Erythroblast (primary cell): ENCODE results near the gene TMEM170A.

Source experiments
- GATA1 ChIP-seq: IDR thresholded peaks from 2 replicates; pipeline ENCODE4 v1.6.1; 2011; ENCODE audit warnings: low read depth, mild to moderate bottlenecking, control low read depth, low read length, moderate library complexity
- POLR2A ChIP-seq: IDR thresholded peaks from 2 replicates; pipeline ENCODE4 v1.6.1; 2011; ENCODE audit warnings: mild to moderate bottlenecking, low read length

DNA sequence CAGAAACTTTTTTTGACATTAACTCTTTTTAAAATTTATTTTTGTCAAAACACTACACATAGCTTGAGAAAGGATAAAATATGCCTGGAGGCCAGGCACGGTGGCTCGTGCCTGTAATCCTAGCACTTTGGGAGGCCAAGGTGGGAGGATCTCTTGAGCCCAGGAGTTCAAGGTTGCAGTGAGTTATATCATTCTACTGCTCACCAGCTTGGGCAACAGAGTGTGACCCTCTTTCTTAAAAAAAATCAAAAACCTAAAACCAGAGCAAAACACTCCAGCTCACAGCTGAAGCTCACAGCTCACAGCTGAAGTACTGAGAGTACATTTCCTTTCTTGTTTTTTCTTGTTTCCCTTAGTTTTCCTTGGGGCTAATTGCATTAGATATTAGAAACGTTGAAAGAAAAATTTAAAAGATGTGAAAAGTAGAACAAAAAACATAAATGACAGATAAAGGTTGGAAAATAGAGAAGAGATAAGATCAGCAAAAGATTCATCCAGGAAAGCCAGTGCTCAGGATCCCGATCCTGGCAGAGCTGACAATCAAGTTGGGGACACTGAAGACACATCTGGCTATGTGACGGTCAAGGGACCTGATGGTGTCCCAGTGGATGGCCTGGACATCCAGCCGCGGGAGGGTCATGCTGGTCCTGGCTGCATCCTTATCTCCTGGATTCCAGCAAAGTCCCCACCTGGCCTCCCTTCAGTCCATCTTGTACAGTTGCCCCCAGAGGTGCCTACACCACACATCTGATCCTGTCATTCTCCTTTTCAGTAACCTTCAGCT is 20.9 kb upstream of the TMEM170A start:
- TF ChIP-seq POLR2A = no peak
- TF ChIP-seq GATA1 = no peak
